T47D (cell line): ENCODE measurements around the gene ZNF8.

ENCODE experiments used
- DNase-seq, 2 experiments: peaks; one replicate each; pipeline versions ENCODE4 v3.0.0 to v3.0.0-alpha.2; 2011 to 2012; ENCODE audit warnings: low read depth in 1 of 2, low spot score in 1 of 2
- JUND ChIP-seq: IDR thresholded peaks from 2 replicates; pipeline ENCODE4 v1.6.1; 2012; ENCODE audit warnings: low read depth
- in situ Hi-C: cut with HindIII; loops from 2 replicates; pipeline ENCODE4 v1.10.0; 2016; ENCODE audit warnings: low sequenced_read_pairs, low pct_unique_long_range_greater_than_20kb

The ZNF8 gene

DNA sequence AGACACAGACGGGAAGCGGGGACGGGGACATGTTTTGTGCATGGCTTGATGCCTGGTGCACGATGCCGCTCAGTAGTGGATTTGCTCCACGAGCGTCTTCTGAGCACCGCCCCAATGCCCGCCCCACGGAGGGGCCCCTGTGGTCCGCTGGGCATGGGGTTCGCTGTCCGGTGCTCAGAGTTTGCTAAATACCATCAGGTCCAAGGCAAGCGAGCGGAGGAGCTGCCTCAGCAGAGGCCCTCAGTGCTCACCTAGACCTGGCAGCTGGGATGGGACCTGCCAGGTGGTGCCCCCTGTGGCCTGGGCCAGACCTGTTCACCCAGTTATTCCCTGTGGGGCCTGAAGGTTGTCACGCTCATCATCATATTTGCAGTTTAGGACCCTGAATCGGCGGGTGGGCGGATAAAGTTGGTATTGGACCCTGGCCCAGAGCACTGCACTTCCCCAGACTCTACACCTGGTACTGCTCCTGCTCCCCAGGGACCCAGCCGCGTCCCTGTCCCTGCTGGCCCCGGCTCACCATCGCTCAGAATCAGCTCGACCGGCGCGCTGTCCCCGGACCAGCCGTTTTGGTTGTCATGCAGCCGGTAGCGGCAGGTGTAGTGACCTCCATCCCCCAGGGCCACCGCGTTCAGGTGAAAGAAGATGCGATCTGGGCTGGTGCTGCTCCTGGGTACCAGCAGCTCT lies 72.3 kb downstream of the ZNF8 start:
- in situ Hi-C loops = no loop called here
- no peak for DNase-seq
- no peak for TF ChIP-seq JUND

- in situ Hi-C loops = no loop called here
These were observed 72.8 kb downstream of the ZNF8 start for GRCh38 chr19:58351558-58351878.

DNA sequence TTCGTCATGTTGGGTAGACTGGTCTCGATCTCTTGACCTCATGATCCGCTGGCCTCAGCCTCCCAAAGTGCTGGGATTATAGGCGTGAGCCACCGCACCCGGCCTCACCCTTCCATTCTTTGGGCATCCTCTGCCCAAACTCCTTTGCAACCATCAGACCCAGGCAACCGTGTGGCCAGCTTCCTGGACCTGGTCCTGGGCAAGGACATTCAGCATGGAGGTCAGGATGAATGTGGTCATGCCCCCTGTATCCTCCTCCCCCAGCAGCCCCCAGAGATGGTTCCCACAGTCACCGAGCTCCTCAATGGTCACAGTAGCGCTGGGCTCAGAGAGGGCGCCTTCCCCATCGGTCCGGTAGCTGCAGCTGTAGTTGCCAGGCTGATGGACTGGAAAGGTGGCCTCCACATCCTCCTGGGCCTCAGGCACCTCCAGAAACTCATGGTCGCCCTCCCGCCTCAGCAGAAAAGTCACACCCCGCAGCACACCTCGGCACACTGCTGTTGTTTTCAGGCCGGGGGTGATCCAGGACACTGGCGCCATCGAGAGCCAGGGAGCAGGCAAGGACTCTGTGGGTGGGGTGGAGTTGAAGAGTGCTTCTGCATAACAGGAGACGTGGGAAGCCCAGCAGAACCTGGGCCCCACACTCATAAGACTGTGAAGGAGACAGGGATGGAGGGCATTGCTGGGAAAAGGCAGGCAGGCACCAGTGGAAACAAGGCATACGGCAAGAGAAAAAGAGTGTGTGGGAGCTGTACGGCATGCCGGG lies 73.4 kb downstream of the ZNF8 start:
- DNase-seq = no peak
- TF ChIP-seq JUND = no peak
- in situ Hi-C loops = no loop called here

More at GRCh38 chr19:58351558-58351878, 72.8 kb downstream of the ZNF8 start:
- no peak for TF ChIP-seq JUND
- DNase-seq = no peak
